G401.6 (cell line): ENCODE results near the gene PLK5.

Experiments used
- FAIRE-seq: peaks from 2 replicates; lab custom pipeline; 2012; peaks lifted over from hg19 to GRCh38; lab: Jason Lieb, UNC

Gene PLK5

GRCh38 chr19:1577090-1577928 is 53.4 kb downstream of the PLK5 start:
- no peak for FAIRE-seq

GRCh38 chr19:1577929-1578618 is 54.2 kb downstream of the PLK5 start:
- no peak for FAIRE-seq

- no peak for FAIRE-seq
Observed at GRCh38 chr19:1579222-1579621, 55.3 kb downstream of the PLK5 start.

GRCh38 chr19:1580382-1580781 is 56.5 kb downstream of the PLK5 start:
- no peak for FAIRE-seq

- FAIRE-seq = no peak
Observed at GRCh38 chr19:1580957-1581356, 57.1 kb downstream of the PLK5 start.

- FAIRE-seq = no peak
Observed at GRCh38 chr19:1582201-1582600, 58.3 kb downstream of the PLK5 start.

GRCh38 chr19:1584500-1585242 is 60.8 kb downstream of the PLK5 start:
- FAIRE-seq = no peak

- FAIRE-seq = no peak
Observed at GRCh38 chr19:1585243-1585580, 61.3 kb downstream of the PLK5 start.
